Astrocyte (in vitro differentiated cells and primary cell): ENCODE data around the gene GGCX. TPM values are rescaled to one million over a fixed set of nuclear protein-coding genes. Genes with fewer than 3 reads are reported as not detected.

Source experiments
- DNase-seq: peaks from one replicate; pipeline ENCODE4 v3.0.0-alpha.2; 2010; ENCODE audit warnings: low read depth
- FAIRE-seq: peaks from 2 replicates; lab custom pipeline; 2011; peaks lifted over from hg19 to GRCh38; lab: Jason Lieb, UNC
- H2AFZ ChIP-seq: 2 replicates; pipeline ENCODE4 v1.6.0; 2012; ENCODE audit warnings: low read depth, low read length, inconsistent platforms
- H3K27ac ChIP-seq: 2 replicates; pipeline ENCODE4 v1.5.1; 2011; ENCODE audit warnings: low read depth, low read length, inconsistent platforms
- H3K27me3 ChIP-seq: 2 replicates; pipeline ENCODE4 v1.6.0; 2011; ENCODE audit warnings: low read length, inconsistent platforms; ENCODE audit not compliant: insufficient read depth
- H3K36me3 ChIP-seq: 2 replicates; pipeline ENCODE4 v1.5.1; 2011; ENCODE audit warnings: low read length, inconsistent platforms; ENCODE audit not compliant: insufficient read depth
- H3K4me1 ChIP-seq: 2 replicates; pipeline ENCODE4 v1.5.1; 2011; ENCODE audit warnings: low read length, inconsistent platforms; ENCODE audit not compliant: insufficient read depth
- H3K4me2 ChIP-seq: 2 replicates; pipeline ENCODE4 v1.6.0; 2012; ENCODE audit warnings: low read length, inconsistent platforms
- H3K4me3 ChIP-seq: 2 replicates; pipeline ENCODE4 v1.5.1; 2011; ENCODE audit warnings: low read depth, mild to moderate bottlenecking, low read length, inconsistent platforms; ENCODE audit not compliant: insufficient read depth
- H3K79me2 ChIP-seq: 2 replicates; pipeline ENCODE4 v1.6.0; 2012; ENCODE audit warnings: mild to moderate bottlenecking, low read length, inconsistent platforms; ENCODE audit not compliant: insufficient read depth
- H3K9ac ChIP-seq: 2 replicates; pipeline ENCODE4 v1.6.0; 2012; ENCODE audit warnings: mild to moderate bottlenecking, low read length, inconsistent platforms
- H3K9me3 ChIP-seq: 2 replicates; pipeline ENCODE4 v1.5.1; 2012; ENCODE audit warnings: low read depth, mild to moderate bottlenecking, low read length, inconsistent platforms; ENCODE audit not compliant: insufficient read depth
- H4K20me1 ChIP-seq: 2 replicates; pipeline ENCODE4 v1.6.0; 2012; ENCODE audit warnings: low read length, inconsistent platforms; ENCODE audit not compliant: insufficient read depth
- H3K27ac Mint-ChIP-seq: one replicate; pipeline ENCODE4 v1.8.0; 2021; ENCODE audit warnings: mild to moderate bottlenecking, mixed read lengths; ENCODE audit not compliant: unreplicated experiment
- H3K27me3 Mint-ChIP-seq: one replicate; pipeline ENCODE4 v1.8.0; 2021; ENCODE audit warnings: low read depth, mixed read lengths; ENCODE audit not compliant: unreplicated experiment
- H3K36me3 Mint-ChIP-seq: one replicate; pipeline ENCODE4 v1.8.0; 2021; ENCODE audit warnings: low read depth, mixed read lengths; ENCODE audit not compliant: unreplicated experiment
- H3K4me1 Mint-ChIP-seq: one replicate; pipeline ENCODE4 v1.8.0; 2021; ENCODE audit warnings: low read depth, mixed read lengths; ENCODE audit not compliant: unreplicated experiment
- H3K4me3 Mint-ChIP-seq: one replicate; pipeline ENCODE4 v1.8.0; 2021; ENCODE audit warnings: mild to moderate bottlenecking, moderate library complexity, mixed read lengths; ENCODE audit not compliant: unreplicated experiment
- H3K9me3 Mint-ChIP-seq: one replicate; pipeline ENCODE4 v1.8.0; 2021; ENCODE audit warnings: mild to moderate bottlenecking, mixed read lengths; ENCODE audit not compliant: unreplicated experiment
- EZH2 ChIP-seq: IDR thresholded peaks from 2 replicates; pipeline ENCODE4 v1.6.1; 2012; ENCODE audit warnings: mild to moderate bottlenecking, low read length, inconsistent platforms; ENCODE audit not compliant: insufficient read depth
- total RNA-seq: library from RNA; stranded (reverse); gene quantifications from 2 replicates; pipeline ENCODE4 v1.2.1, GENCODE V29; 2021
- TF ChIP-seq, protein P1 (sequence below): IDR thresholded peaks from 2 replicates; pipeline ENCODE4 v1.5.1; 2011; ENCODE audit warnings: low read depth, mild to moderate bottlenecking, inconsistent platforms, low read length, moderate library complexity; ENCODE audit not compliant: insufficient read depth

GGCX gene
- total RNA-seq, 1 donor from 2014 or later, result 79.0 TPM

DNA sequence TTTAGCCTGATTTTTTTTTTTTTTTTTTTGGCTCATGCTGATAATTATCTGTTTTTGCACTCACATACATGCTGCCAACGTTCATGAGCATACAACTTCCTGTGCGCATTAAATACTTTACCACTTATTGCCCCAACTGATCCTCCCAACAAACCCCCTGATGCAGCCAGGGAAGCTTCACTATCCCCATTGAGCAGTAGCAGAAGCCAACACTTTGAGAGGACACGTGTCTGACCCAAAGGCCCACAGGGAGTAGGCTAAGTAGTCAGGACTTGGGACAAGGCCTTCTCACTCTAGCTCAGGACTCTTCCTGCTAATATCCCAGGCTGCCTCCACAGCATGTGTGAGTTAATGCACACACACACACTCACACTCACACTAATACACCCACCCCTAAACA lies 58.6 kb downstream of the GGCX start:
- Histone ChIP-seq H3K36me3 (no peaks in the 10 kb centered on the region), H3K4me1 (peaks cover 27% of the 10 kb centered on the region), H3K4me3 (no peak overlapping the region), H3K27ac (no peak overlapping the region), H2AFZ (no peak overlapping the region), H3K9me3 (no peaks in the 10 kb centered on the region), H3K79me2 (no peaks in the 10 kb centered on the region), H3K9ac (no peak overlapping the region), H4K20me1 (no peaks in the 10 kb centered on the region), H3K4me2 (no peak overlapping the region), H3K27me3 (no peaks in the 10 kb centered on the region)
- no peaks in the 10 kb centered on the region for H3K36me3 Mint-ChIP-seq
- TF ChIP-seq EZH2, result no peak
- TF ChIP-seq, protein P1, sequence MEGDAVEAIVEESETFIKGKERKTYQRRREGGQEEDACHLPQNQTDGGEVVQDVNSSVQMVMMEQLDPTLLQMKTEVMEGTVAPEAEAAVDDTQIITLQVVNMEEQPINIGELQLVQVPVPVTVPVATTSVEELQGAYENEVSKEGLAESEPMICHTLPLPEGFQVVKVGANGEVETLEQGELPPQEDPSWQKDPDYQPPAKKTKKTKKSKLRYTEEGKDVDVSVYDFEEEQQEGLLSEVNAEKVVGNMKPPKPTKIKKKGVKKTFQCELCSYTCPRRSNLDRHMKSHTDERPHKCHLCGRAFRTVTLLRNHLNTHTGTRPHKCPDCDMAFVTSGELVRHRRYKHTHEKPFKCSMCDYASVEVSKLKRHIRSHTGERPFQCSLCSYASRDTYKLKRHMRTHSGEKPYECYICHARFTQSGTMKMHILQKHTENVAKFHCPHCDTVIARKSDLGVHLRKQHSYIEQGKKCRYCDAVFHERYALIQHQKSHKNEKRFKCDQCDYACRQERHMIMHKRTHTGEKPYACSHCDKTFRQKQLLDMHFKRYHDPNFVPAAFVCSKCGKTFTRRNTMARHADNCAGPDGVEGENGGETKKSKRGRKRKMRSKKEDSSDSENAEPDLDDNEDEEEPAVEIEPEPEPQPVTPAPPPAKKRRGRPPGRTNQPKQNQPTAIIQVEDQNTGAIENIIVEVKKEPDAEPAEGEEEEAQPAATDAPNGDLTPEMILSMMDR, result no peak
- no peak for DNase-seq
- FAIRE-seq, result no peak
- no peaks in the 10 kb centered on the region for H3K9me3 Mint-ChIP-seq
- no peak overlapping the region for H3K4me3 Mint-ChIP-seq
- H3K4me1 Mint-ChIP-seq, result peaks cover 19% of the 10 kb centered on the region
- no peak overlapping the region for H3K27ac Mint-ChIP-seq
- peaks cover 5% of the 10 kb centered on the region for H3K27me3 Mint-ChIP-seq

DNA sequence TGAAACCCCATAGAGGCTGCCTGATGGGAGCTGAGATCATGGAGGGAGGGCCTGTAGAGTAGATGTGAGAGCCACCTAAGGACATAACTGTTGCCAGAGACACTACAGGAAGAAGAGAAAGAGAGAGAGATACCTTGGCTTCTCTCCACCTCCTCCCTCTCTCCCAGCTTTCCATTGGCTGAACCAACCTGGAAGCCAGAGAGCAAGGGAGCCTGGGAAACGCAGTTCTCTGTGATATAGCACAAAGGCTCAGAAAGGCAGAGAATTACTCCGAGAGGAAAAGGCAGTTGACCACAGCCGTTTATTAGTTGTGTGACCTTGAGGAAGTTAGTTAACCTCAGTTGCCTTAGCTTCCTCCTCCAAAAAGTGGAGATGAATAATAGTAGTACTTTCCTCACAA lies 60.0 kb downstream of the GGCX start:
- Histone ChIP-seq H2AFZ (no peak overlapping the region), H4K20me1 (no peaks in the 10 kb centered on the region), H3K4me3 (no peak overlapping the region), H3K36me3 (no peaks in the 10 kb centered on the region), H3K4me2 (no peak overlapping the region), H3K4me1 (peaks cover 27% of the 10 kb centered on the region), H3K9me3 (no peaks in the 10 kb centered on the region), H3K9ac (no peak overlapping the region), H3K27ac (no peak overlapping the region), H3K27me3 (no peaks in the 10 kb centered on the region), H3K79me2 (no peaks in the 10 kb centered on the region)
- H3K4me3 Mint-ChIP-seq, result no peak overlapping the region
- H3K27ac Mint-ChIP-seq, result no peak overlapping the region
- no peak for FAIRE-seq
- no peak for TF ChIP-seq EZH2
- TF ChIP-seq, protein P1, result no peak
- no peaks in the 10 kb centered on the region for H3K27me3 Mint-ChIP-seq
- H3K9me3 Mint-ChIP-seq, result no peaks in the 10 kb centered on the region
- H3K36me3 Mint-ChIP-seq, result no peaks in the 10 kb centered on the region
- no peak for DNase-seq
- peaks cover 18% of the 10 kb centered on the region for H3K4me1 Mint-ChIP-seq

DNA sequence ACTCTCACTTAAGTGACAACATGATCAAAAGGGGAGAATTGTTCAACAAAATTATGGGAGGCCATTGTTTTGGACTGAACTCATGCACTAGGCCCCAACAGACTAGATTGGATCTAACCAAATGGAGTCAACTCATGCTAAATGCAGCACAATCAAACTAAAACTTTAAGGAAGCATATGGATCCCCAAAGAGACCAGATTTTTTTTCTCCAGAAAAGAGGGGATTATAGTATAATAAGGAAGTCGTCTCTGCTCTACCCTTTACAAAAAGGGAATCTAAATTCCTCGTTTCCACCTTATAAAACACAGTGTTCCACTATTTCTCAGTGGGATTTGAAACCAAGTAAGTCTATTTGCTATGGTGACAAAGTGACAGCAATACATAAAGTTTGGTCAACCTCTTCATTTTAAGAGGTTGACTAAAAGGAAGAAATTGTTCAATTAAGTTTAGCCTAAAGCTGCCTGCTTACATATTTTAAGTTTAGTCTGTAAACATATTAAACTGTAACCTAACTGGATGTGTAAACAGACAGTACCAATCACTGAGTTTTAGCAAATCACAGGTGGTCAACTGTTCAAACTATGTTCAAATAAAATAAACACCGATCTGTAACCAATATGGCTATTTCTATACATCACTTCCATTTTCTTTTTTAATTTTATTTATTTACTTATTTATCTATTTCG lies 63.2 kb downstream of the GGCX start:
- H3K36me3 Mint-ChIP-seq, result no peaks in the 10 kb centered on the region
- TF ChIP-seq EZH2, result no peak
- TF ChIP-seq, protein P1, result no peak
- H3K79me2 ChIP-seq, result no peaks in the 10 kb centered on the region
- no peak overlapping the region for H3K9ac ChIP-seq
- H3K4me1 ChIP-seq, result no peaks in the 10 kb centered on the region
- H3K27ac ChIP-seq, result no peak overlapping the region
- peaks cover 6% of the 10 kb centered on the region for H3K4me1 Mint-ChIP-seq
- no peaks in the 10 kb centered on the region for H3K27me3 Mint-ChIP-seq
- H3K27me3 ChIP-seq, result no peaks in the 10 kb centered on the region
- no peak overlapping the region for H3K4me3 Mint-ChIP-seq
- no peak overlapping the region for H3K4me2 ChIP-seq
- no peak overlapping the region for H2AFZ ChIP-seq
- H3K9me3 Mint-ChIP-seq, result no peaks in the 10 kb centered on the region
- no peak overlapping the region for H3K27ac Mint-ChIP-seq
- no peaks in the 10 kb centered on the region for H4K20me1 ChIP-seq
- H3K36me3 ChIP-seq, result no peaks in the 10 kb centered on the region
- no peak for FAIRE-seq
- no peaks in the 10 kb centered on the region for H3K9me3 ChIP-seq
- no peak for DNase-seq
- no peak overlapping the region for H3K4me3 ChIP-seq
